Activated naive CD4-positive, alpha-beta T cell treated with anti-CD3 and anti-CD28 coated beads, Interleukin-2, amount 50 U/mL, for 24 hours (primary cell): ENCODE measurements around the gene RNF6.

Experiments used
- H3K27ac Mint-ChIP-seq: one replicate; pipeline ENCODE4 v1.8.0; 2021; ENCODE audit warnings: mild to moderate bottlenecking, mixed read lengths
- H3K27me3 Mint-ChIP-seq: one replicate; pipeline ENCODE4 v1.8.0; 2021; ENCODE audit warnings: mixed read lengths
- H3K36me3 Mint-ChIP-seq: one replicate; pipeline ENCODE4 v1.8.0; 2021; ENCODE audit warnings: mixed read lengths
- H3K4me1 Mint-ChIP-seq: one replicate; pipeline ENCODE4 v1.8.0; 2021; ENCODE audit warnings: mixed read lengths
- H3K4me3 Mint-ChIP-seq: one replicate; pipeline ENCODE4 v1.8.0; 2021; ENCODE audit warnings: mild to moderate bottlenecking, mixed read lengths
- H3K9me3 Mint-ChIP-seq: one replicate; pipeline ENCODE4 v1.8.0; 2021; ENCODE audit warnings: mixed read lengths

Gene RNF6

DNA sequence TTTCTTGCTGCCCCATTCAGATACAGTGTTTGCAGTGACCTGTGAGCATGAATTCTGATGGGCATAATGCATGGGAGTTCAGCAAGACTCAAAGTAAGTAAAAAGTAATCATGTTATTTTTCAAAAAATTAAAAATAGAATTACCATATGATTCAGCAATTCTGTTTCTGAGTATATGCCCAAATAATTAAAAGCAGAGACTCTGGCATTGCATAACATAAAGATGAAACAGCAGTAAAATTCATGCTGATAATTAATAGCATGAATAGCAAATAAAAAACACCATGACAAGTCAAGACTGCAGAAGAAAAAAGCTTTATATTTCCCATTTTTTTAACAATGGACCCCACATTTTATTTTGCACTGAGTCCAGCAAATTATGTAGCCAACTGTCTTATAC, 21.3 kb downstream of the RNF6 start:
- Mint-ChIP-seq H3K27ac (no peak overlapping the region), H3K4me1 (no peaks in the 10 kb centered on the region), H3K36me3 (peaks cover 20% of the 10 kb centered on the region), H3K4me3 (no peak overlapping the region), H3K9me3 (peaks cover 8% of the 10 kb centered on the region), H3K27me3 (no peaks in the 10 kb centered on the region)

DNA sequence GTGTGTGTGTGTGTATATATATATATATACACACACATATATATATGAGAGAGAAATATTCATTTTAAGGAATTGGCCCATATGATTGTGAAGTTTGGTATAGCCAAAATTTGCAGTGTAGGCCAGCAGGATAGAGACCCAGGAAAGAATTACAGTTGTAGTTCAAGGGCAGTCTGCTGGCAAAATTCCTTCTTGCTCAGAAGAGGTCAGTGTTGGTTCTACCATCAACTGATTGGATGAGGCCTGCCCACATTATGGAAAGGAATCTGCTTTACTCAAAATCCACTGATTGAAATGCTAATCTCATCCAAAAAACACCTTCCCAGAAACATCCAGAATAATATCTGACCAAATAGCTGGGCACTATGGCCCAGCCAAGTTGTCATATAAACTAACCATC, 24.0 kb downstream of the RNF6 start:
- H3K36me3 Mint-ChIP-seq = peaks cover 33% of the 10 kb centered on the region
- no peak overlapping the region for H3K4me3 Mint-ChIP-seq
- peaks cover 18% of the 10 kb centered on the region for H3K9me3 Mint-ChIP-seq
- H3K27ac Mint-ChIP-seq = no peak overlapping the region
- no peaks in the 10 kb centered on the region for H3K27me3 Mint-ChIP-seq
- H3K4me1 Mint-ChIP-seq = no peaks in the 10 kb centered on the region

DNA sequence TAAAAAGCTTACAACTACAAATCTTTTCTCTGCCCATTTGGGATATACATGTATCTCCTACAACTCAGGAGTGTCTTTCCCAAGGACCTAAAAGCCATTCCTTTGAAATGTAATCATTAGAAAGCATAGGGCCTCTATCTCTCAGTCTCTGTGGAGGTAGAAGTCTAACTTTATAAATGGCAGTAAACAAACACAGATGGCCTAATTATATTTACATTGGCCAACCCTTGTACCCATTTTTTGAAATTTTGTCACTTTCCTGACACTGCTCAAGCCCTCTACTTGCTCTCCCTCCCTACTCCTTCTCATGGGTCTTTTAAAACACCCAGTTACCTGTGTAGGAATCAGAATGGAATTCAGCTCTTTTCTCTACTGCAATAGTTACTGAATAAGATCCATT, 24.8 kb downstream of the RNF6 start:
- peaks cover 32% of the 10 kb centered on the region for H3K36me3 Mint-ChIP-seq
- no peaks in the 10 kb centered on the region for H3K4me1 Mint-ChIP-seq

DNA sequence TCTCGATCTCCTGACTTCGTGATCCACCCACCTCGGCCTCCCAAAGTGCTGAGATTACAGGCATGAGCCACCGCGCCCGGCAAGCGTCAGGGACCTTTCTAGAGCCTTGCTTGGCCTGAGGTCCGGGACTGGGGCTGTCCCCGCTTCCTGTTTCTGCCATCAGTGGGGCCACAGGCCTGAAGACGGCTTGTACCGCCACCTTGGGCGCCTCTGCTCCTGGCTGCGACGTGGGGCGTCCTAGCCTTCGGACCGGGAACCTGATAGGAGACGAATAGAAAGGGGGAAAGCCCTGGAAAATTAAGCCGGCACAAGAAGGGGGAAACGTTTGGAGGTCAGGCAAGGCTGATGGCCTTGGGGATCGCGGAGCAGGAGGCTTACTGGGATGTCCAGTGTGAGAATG, 35.1 kb downstream of the RNF6 start:
- Mint-ChIP-seq H3K4me1 (peaks cover 28% of the 10 kb centered on the region), H3K36me3 (no peaks in the 10 kb centered on the region), H3K27me3 (no peaks in the 10 kb centered on the region), H3K27ac (peak overlapping the region; percentile 100), H3K9me3 (no peaks in the 10 kb centered on the region), H3K4me3 (peak overlapping the region; percentile 96)

More for the DNA sequence above, 24.8 kb downstream of the RNF6 start:
- Mint-ChIP-seq H3K9me3 (peaks cover 18% of the 10 kb centered on the region), H3K4me3 (no peak overlapping the region), H3K27ac (no peak overlapping the region), H3K27me3 (no peaks in the 10 kb centered on the region)

DNA sequence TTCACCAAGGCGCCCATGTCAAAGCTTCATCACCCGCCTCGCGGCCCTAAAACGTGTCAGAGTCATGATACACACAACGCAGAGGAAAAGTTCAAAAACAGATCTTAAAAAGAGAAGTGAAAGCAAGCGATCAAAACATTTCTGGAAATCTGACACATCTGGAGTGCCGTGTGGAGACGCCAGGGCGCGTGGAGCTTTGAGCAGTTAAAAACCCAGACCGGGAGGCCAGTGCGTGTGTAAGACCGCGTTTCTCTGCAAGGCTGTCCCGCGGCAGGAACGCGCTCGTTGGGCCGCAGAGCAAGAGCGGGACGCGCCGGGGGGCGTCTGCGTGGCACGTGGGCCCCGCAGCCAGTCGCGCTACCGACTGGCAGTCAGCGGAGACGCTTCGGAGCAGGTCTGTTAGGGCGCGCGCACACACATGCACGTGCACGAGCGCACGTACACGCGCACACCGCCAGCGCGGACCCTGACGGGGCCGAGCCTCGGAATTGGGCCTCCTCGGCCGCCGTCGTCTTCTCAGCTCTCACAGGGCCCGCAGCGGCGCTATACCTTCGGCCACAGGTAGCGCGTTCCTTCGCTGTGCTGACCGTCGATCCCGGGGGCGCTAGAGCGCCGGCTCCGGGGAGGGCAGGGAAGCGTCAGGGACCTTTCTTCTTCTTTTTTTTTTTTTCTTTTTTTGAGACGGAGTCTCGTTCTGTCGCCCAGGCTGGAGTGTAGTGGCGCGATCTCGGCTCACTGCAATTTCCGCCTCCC, 35.8 kb downstream of the RNF6 start:
- H3K36me3 Mint-ChIP-seq = no peaks in the 10 kb centered on the region
- H3K27ac Mint-ChIP-seq = peak overlapping the region; percentile 100
- peak overlapping the region; percentile 96 for H3K4me3 Mint-ChIP-seq
- peaks cover 28% of the 10 kb centered on the region for H3K4me1 Mint-ChIP-seq
- H3K27me3 Mint-ChIP-seq = no peaks in the 10 kb centered on the region
- no peaks in the 10 kb centered on the region for H3K9me3 Mint-ChIP-seq

DNA sequence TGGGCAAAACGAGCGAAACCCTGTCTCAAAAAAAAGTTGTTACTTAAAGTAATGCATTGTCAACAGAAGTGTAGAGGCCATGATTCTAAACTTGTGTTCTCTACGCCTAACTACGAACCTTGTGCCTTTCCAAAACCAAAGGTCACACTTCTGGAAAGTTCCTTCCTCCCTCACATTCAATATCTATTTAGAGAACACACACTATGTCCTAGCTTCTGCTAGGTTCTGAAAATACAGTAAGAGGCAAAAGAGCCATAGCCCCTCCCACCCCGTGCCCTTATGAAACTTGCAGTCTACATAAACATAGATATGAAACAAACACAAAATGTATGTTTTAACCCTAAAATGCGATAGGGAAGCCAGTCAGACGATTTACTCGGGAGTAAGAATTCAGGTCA, 36.4 kb downstream of the RNF6 start:
- Mint-ChIP-seq H3K27ac (peak overlapping the region; percentile 100), H3K4me3 (peak overlapping the region; percentile 96)

DNA sequence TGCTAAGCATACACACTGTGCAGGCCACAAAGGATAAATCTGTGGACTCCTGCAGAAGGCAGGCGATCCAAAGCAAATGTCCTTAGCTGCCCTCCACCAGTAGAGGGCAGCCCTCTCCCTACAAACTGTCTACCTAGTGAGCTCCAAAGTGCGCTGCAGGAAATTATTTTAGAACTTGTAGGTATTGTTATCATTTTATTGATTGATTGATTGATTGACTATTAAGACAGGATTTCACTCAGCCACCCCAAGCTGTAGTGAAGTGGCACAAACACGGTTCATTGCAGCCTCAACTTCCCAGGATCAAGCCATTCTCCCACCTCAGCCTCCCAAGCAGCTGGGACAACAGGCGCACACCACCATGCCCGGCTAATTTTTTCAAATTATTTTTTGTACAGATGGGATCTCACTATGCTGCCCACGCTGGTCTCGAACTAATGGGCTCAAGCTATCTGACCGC, 37.3 kb downstream of the RNF6 start:
- H3K27ac Mint-ChIP-seq = peak overlapping the region; percentile 88
- H3K36me3 Mint-ChIP-seq = no peaks in the 10 kb centered on the region
- no peaks in the 10 kb centered on the region for H3K27me3 Mint-ChIP-seq
- peaks cover 24% of the 10 kb centered on the region for H3K4me1 Mint-ChIP-seq
- H3K4me3 Mint-ChIP-seq = peak overlapping the region; percentile 64
- no peaks in the 10 kb centered on the region for H3K9me3 Mint-ChIP-seq

More for the DNA sequence above, 36.4 kb downstream of the RNF6 start:
- Mint-ChIP-seq H3K9me3 (no peaks in the 10 kb centered on the region), H3K27me3 (no peaks in the 10 kb centered on the region), H3K36me3 (no peaks in the 10 kb centered on the region), H3K4me1 (peaks cover 28% of the 10 kb centered on the region)

DNA sequence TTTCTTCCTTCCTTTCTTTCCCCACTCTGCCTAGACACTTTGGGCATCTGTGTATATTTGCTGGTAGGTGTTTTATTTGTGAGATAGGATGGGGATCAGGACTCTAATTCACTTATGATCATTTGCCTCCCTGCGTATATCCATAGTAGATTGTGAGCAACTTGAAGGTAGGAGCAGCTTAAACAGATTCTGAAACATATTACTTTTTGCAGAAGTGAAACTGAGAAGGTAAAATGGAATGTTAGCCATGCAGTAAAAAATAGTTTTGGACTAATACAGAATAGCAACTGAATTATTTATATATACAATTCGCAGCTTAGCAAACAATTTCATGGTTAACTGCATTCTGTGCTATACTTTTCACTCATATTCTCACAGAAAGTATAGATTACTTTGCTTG, 38.7 kb downstream of the RNF6 start:
- no peaks in the 10 kb centered on the region for H3K27me3 Mint-ChIP-seq
- no peaks in the 10 kb centered on the region for H3K9me3 Mint-ChIP-seq
- peaks cover 22% of the 10 kb centered on the region for H3K4me1 Mint-ChIP-seq
- H3K36me3 Mint-ChIP-seq = no peaks in the 10 kb centered on the region
- H3K4me3 Mint-ChIP-seq = no peak overlapping the region
- H3K27ac Mint-ChIP-seq = no peak overlapping the region

DNA sequence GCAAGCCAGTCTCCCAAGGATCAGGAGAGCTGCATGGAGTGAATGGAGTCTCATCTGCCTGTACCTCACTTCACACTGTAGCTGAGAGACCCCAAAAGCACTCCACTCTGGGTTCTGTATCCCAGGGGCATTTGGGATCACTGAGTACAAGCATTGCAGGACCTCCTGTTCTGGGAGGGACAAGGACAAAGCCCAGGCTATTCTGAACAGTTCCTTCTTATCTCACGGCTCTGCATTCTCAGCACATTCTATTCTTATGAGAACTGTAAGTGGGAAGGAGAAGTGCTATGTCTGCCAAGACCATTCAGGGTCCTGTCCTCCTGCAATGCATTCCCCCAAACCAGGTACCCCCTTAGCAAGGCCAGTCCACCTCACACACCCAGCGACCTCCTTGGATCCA, 42.8 kb downstream of the RNF6 start:
- Mint-ChIP-seq H3K4me1 (no peaks in the 10 kb centered on the region), H3K27me3 (no peaks in the 10 kb centered on the region), H3K4me3 (no peak overlapping the region), H3K27ac (no peak overlapping the region), H3K36me3 (no peaks in the 10 kb centered on the region), H3K9me3 (no peaks in the 10 kb centered on the region)

DNA sequence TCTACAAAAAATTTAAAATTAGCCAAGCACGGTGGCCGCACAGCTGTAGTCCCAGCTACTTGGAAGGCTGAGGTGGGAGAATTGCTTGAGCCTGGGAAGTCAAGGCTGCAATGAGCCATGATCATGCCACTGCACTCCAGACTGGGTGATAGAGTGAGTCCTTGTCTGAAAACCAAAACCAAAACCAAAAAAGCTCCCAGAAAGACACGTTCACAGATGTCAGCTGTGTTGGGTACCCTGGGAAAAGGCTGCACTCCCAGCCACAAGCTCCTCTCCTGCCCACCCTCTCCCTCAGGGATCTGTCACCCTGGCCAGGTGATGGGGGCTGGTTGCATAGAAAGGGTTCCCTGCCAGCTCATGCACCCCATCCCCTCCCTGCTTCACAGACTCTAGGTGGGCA, 53.3 kb downstream of the RNF6 start:
- H3K27me3 Mint-ChIP-seq = peaks cover 1% of the 10 kb centered on the region
- H3K4me3 Mint-ChIP-seq = no peak overlapping the region
- peaks cover 1% of the 10 kb centered on the region for H3K36me3 Mint-ChIP-seq
- H3K27ac Mint-ChIP-seq = no peak overlapping the region
- no peaks in the 10 kb centered on the region for H3K4me1 Mint-ChIP-seq
- no peaks in the 10 kb centered on the region for H3K9me3 Mint-ChIP-seq

DNA sequence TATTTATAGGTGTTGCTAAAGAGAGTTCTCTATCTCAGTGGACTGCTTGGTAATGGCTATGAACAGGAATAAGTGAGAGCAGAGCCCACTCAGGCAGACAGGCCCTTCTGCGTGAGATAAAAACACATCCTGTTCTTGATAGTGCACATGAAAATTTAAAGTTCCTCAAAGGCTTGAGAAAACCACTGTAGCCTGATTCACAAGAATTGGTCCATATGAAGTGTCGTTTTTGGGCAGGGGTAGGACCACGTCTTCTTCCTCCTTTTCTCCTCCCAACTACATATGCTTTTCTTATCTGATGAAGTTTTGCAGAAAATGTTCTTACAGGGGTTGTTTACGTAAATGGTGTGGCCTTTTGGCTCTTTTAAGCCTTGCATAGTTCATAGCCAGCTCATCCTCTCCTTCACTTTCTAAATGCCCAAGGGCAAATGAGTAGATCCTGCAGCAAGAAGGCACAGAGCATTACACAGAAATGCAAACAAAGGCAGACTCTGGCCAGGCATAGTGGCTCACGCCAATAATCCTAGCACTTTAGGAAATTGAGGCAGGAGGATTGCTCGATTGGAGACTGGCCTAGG, 53.8 kb downstream of the RNF6 start:
- H3K36me3 Mint-ChIP-seq = peaks cover under 1% of the 10 kb centered on the region
- no peaks in the 10 kb centered on the region for H3K4me1 Mint-ChIP-seq
- peaks cover 1% of the 10 kb centered on the region for H3K27me3 Mint-ChIP-seq
- no peaks in the 10 kb centered on the region for H3K9me3 Mint-ChIP-seq
- H3K27ac Mint-ChIP-seq = no peak overlapping the region
- H3K4me3 Mint-ChIP-seq = no peak overlapping the region

DNA sequence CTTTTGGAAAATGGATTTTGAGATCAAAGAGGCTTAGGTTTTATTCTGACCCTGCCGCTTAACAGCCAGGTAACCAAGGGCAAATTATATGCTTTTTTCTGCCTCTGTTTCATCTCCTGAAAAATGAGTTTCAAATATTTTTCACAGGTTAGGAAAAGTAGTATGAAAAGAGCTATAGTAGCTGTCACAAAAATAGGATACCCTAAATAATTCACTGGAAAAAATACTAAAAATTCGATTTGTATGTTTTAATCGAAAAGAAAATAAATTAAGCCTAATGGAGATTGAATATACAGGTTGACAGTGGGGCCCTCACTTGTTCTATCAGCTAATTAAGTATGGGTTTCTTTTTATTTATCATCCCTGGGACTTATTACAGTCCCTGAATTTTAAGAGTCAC, 58.3 kb downstream of the RNF6 start:
- no peaks in the 10 kb centered on the region for H3K9me3 Mint-ChIP-seq
- no peak overlapping the region for H3K4me3 Mint-ChIP-seq
- H3K4me1 Mint-ChIP-seq = no peaks in the 10 kb centered on the region

More for the DNA sequence above, 58.3 kb downstream of the RNF6 start:
- Mint-ChIP-seq H3K27me3 (peaks cover 3% of the 10 kb centered on the region), H3K27ac (no peak overlapping the region), H3K36me3 (no peaks in the 10 kb centered on the region)
